MM.1S (cell line): ENCODE measurements around the gene EYA2.

Source experiments
- DNase-seq: peaks from one replicate; pipeline ENCODE4 v3.0.0-alpha.2; 2015
- H2AFZ ChIP-seq: fragments of 300-600 bp; sonication (generic); 2 replicates; pipeline ENCODE4 v1.6.0; 2016; ENCODE audit warnings: antibody characterized with exemption, low read length
- H3F3A ChIP-seq: fragments of 300-600 bp; sonication (generic); 2 replicates; pipeline ENCODE4 v1.6.1; 2016; ENCODE audit warnings: mild to moderate bottlenecking, antibody characterized with exemption, low read length, moderate library complexity, mixed read lengths; ENCODE audit not compliant: insufficient read depth
- H3K27ac ChIP-seq: fragments of 300-600 bp; sonication (generic); 2 replicates; pipeline ENCODE4 v1.5.1; 2016; ENCODE audit warnings: mild to moderate bottlenecking, low read length
- H3K27me3 ChIP-seq: fragments of 300-600 bp; sonication (generic); replicated peaks from 2 replicates; pipeline ENCODE4 v1.6.0; 2016; ENCODE audit warnings: low read length; ENCODE audit not compliant: insufficient read depth
- H3K36me3 ChIP-seq: fragments of 300-600 bp; sonication (generic); replicated peaks from 2 replicates; pipeline ENCODE4 v1.6.1; 2016; ENCODE audit warnings: mild to moderate bottlenecking, low read length, mixed read lengths; ENCODE audit not compliant: insufficient read depth
- H3K4me1 ChIP-seq: fragments of 300-600 bp; sonication (generic); 2 replicates; pipeline ENCODE4 v1.6.1; 2016; ENCODE audit warnings: low read length, mixed read lengths
- H3K4me2 ChIP-seq: fragments of 300-600 bp; sonication (generic); 2 replicates; pipeline ENCODE4 v1.6.0; 2016; ENCODE audit warnings: low read depth, low read length
- H3K4me3 ChIP-seq: fragments of 300-600 bp; sonication (generic); 2 replicates; pipeline ENCODE4 v1.5.1; 2016; ENCODE audit warnings: low read length, mixed read lengths
- H3K79me2 ChIP-seq: fragments of 300-600 bp; sonication (generic); 2 replicates; pipeline ENCODE4 v1.6.1; 2016; ENCODE audit warnings: mixed run types, low read length, mixed read lengths
- H3K9ac ChIP-seq: fragments of 300-600 bp; sonication (generic); 2 replicates; pipeline ENCODE4 v1.6.1; 2016; ENCODE audit warnings: low read length, mixed read lengths
- H3K9me2 ChIP-seq: fragments of 300-600 bp; sonication (generic); replicated peaks from 2 replicates; pipeline ENCODE4 v1.6.1; 2016; ENCODE audit warnings: mild to moderate bottlenecking, low read length, mixed read lengths; ENCODE audit not compliant: insufficient read depth
- H3K9me3 ChIP-seq: fragments of 300-600 bp; sonication (generic); replicated peaks from 2 replicates; pipeline ENCODE4 v1.6.1; 2016; ENCODE audit warnings: mild to moderate bottlenecking, low read length, mixed read lengths; ENCODE audit not compliant: insufficient read depth
- H4K20me1 ChIP-seq: fragments of 300-600 bp; sonication (generic); 2 replicates; pipeline ENCODE4 v1.6.1; 2016; ENCODE audit warnings: mild to moderate bottlenecking, low read length, moderate library complexity, mixed read lengths; ENCODE audit not compliant: insufficient read depth
- EZH2 ChIP-seq: fragments of 300-600 bp; sonication (generic); optimal IDR thresholded peaks from 2 replicates; pipeline ENCODE3; 2017; ENCODE audit warnings: low read depth, mild to moderate bottlenecking, antibody characterized with exemption, low read length, mixed read lengths
- EZH2phosphoT487 ChIP-seq: fragments of 300-600 bp; sonication (generic); IDR thresholded peaks from 2 replicates; pipeline ENCODE4 v1.6.1; 2018; ENCODE audit warnings: antibody characterized with exemption, low read length
- TF ChIP-seq, protein P1 (sequence below): fragments of 300-600 bp; sonication (generic); IDR thresholded peaks from 2 replicates; pipeline ENCODE4 v1.5.1; 2016; ENCODE audit warnings: antibody characterized with exemption, low read length, mixed read lengths

EYA2 gene

DNA sequence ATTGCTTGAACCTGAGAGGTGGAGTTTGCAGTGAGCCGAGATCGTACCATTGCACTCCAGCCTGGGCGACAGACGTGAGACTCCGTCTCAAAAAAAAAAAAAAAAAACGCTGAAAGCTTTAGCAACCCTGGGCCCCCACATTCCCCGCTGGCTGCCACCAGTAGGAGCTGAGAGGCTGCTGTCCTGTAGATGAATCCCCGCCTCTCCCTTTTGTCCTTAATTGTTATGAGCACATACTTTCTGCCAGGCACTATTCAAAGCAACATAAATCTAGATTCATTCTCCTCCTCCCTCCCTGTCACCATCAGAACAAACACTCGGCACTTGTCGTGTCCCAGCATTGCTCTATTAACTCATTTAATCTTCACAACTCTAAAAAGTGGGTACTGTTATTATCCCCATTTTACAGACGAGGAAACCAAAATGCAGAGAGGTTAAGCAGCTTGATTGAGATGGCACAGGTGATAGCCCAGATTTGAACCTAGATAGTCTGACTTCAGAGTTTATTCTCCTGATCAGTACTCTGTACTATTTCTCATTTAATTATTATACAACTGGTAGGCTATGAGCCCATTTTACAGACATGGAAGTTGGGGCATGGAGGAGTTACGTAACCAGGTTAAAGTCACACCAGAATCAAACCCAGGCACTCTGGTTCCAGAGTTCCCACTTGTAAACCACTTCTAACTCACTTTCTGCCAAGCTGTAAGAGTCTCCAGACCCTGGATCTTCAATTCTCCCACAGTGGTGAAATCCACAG, 97.4 kb downstream of the EYA2 start:
- TF ChIP-seq EZH2 (no peak), EZH2phosphoT487 (no peak)
- TF ChIP-seq, protein P1, sequence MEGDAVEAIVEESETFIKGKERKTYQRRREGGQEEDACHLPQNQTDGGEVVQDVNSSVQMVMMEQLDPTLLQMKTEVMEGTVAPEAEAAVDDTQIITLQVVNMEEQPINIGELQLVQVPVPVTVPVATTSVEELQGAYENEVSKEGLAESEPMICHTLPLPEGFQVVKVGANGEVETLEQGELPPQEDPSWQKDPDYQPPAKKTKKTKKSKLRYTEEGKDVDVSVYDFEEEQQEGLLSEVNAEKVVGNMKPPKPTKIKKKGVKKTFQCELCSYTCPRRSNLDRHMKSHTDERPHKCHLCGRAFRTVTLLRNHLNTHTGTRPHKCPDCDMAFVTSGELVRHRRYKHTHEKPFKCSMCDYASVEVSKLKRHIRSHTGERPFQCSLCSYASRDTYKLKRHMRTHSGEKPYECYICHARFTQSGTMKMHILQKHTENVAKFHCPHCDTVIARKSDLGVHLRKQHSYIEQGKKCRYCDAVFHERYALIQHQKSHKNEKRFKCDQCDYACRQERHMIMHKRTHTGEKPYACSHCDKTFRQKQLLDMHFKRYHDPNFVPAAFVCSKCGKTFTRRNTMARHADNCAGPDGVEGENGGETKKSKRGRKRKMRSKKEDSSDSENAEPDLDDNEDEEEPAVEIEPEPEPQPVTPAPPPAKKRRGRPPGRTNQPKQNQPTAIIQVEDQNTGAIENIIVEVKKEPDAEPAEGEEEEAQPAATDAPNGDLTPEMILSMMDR = no peak
- Histone ChIP-seq H3K4me2 (no peak overlapping the region), H3F3A (peaks cover 21% of the 10 kb centered on the region), H3K27ac (no peak overlapping the region), H3K79me2 (no peaks in the 10 kb centered on the region), H3K9ac (no peak overlapping the region), H3K4me1 (peaks cover 27% of the 10 kb centered on the region), H3K4me3 (no peak overlapping the region), H3K9me2 (no peaks in the 10 kb centered on the region), H3K9me3 (no peaks in the 10 kb centered on the region), H2AFZ (no peak overlapping the region), H3K36me3 (no peaks in the 10 kb centered on the region), H3K27me3 (no peaks in the 10 kb centered on the region), H4K20me1 (no peaks in the 10 kb centered on the region)
- DNase-seq = no peak

DNA sequence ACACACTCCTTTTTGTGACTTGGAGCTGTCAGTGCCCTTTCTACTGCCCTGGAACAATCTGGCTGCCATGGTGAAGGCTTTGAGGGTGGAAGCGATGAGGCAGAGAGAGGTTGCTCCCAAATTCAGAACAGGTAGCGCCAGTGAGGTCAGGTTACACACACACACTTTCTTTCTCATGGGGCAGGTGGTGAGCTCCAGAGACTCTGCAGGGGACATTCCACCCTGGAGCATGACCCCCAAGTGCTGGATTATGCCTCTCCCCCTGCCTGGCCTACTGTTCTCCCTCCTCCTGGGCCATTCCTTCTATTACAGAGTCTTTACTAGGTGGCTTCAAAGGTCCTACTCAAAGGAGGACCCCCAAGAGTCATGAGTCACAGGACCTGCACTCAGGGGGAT, 98.0 kb downstream of the EYA2 start:
- Histone ChIP-seq H3K4me3 (no peak overlapping the region), H4K20me1 (no peaks in the 10 kb centered on the region), H3K4me1 (peaks cover 27% of the 10 kb centered on the region), H3K9me3 (no peaks in the 10 kb centered on the region), H3K9me2 (no peaks in the 10 kb centered on the region), H3K4me2 (no peak overlapping the region), H3K27me3 (no peaks in the 10 kb centered on the region), H3K36me3 (no peaks in the 10 kb centered on the region), H3K79me2 (no peaks in the 10 kb centered on the region), H3F3A (peaks cover 21% of the 10 kb centered on the region), H2AFZ (no peak overlapping the region), H3K9ac (no peak overlapping the region), H3K27ac (no peak overlapping the region)
- TF ChIP-seq EZH2phosphoT487 (no peak), EZH2 (no peak)
- TF ChIP-seq, protein P1 = no peak
- DNase-seq = no peak

DNA sequence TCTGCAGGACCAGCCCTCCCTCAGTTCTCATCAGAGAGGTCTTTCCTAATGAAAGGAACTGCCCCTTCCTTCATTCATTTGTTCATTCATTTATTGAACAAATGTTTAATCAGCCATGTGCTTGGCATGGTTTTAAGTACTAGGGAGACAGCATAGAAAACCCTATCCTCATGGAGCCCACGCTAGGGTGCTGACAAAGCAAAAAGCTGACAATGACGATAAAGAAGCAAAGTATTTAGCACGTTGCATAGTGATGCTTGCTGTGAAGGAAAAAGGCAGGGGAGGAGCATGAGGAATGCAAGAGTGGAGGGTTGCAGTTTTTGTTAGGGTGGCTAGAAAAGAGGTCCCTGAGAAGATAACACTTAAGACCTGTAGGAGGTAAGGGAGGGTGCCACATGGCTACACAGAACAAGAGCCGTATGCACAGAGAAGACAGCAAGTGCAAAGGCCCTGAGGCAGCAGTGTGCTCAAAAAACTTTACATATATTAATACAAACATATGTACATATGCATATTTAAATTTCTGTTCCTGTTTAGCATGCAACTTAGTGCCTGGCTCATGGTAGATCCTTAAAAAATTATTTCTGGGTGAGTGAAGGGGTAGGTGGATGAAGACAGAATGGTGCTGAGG, 98.9 kb downstream of the EYA2 start:
- peak overlapping the region; percentile 77 for H3K27ac ChIP-seq
- no peaks in the 10 kb centered on the region for H3K9me2 ChIP-seq
- H3K36me3 ChIP-seq = no peaks in the 10 kb centered on the region
- no peaks in the 10 kb centered on the region for H3K27me3 ChIP-seq
- no peak overlapping the region for H2AFZ ChIP-seq
- no peak for TF ChIP-seq EZH2phosphoT487
- no peak for TF ChIP-seq EZH2
- H3K9me3 ChIP-seq = no peaks in the 10 kb centered on the region
- H4K20me1 ChIP-seq = no peaks in the 10 kb centered on the region
- H3K79me2 ChIP-seq = no peaks in the 10 kb centered on the region
- peaks cover 21% of the 10 kb centered on the region for H3F3A ChIP-seq
- no peak overlapping the region for H3K4me3 ChIP-seq
- peak overlapping the region; percentile 67 for H3K4me2 ChIP-seq
- peaks cover 27% of the 10 kb centered on the region for H3K4me1 ChIP-seq
- H3K9ac ChIP-seq = peak overlapping the region; percentile 15; the same call in 1 of the 2 replicates
- no peak for DNase-seq
